ENCODE results near the gene BYSL.

DNA sequence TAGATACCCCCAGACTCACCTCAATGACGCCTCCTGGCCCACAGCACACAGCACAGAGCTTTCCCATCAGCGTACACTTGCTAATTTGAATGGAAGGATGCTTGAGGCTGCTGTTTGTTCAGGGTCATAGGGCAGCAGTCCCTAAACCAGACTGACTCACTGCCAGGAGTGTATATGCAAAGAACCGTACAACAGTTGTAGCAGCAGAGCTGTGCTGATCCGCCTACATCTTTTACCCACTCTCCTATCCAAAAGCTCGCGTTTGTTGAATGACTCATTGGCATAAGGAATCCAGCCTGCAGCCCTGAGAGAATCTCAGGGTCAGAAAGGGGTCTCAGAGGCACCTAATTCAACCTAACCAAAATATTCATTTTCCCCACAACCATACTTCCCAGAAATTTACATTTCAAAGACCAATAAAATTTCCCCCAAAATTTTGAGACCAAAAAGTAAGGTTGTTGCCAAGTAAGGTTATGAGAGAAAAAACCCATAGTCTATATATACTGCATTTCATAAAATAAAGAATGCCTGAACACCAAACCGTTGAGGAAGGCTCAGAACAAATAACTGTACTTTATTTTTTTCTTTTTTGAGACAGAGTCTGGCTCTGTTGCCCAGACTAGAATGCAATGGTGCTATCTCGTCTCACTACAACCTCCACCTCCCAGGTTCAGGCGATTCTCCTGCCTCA lies 55.6 kb downstream of the BYSL start:
- no peak for TF ChIP-seq POLR2AphosphoS5 (IDR thresholded peaks at IDR 0.05; ENCODE audit: low read depth)
- no peak for TF ChIP-seq CTCF (IDR thresholded peaks at IDR 0.05; ENCODE audit: insufficient read depth, low read length)
